ENCODE measurements around the gene PTPRO. TPM values are rescaled to one million over a fixed set of nuclear protein-coding genes. Genes with fewer than 3 reads are reported as not detected.

Gene PTPRO
- polyA plus RNA-seq, 2 donors = 0.13 to 0.14 TPM

DNA sequence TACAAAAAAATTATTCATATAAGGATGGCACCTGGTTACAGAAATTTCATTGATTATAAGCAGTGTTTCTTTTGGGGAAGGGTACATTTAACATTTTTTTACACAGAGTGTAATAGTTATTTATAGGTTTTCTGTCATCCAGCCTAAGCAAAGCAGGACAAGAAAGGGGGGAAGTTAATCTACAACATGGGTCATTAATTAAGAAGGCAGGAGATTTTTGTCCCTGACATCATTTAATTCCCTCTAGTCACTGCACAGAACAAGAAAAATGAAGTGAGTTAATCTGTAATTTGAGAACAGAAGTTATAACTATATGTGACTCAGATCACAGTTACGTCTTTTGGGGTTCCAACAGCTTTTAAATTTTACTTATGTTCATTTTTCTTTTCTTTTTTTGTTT, 173.4 kb downstream of the PTPRO start:
- H3K36me3 ChIP-seq (ENCODE audit: control insufficient read depth in 2 of 2, insufficient read depth in 2 of 2, low read length in 1 of 2) = no peaks in the 10 kb centered on the region
- H3K4me1 ChIP-seq (ENCODE audit: control insufficient read depth in 2 of 2, insufficient read depth in 2 of 2, low read length in 1 of 2) = no peaks in the 10 kb centered on the region
- H3K4me3 ChIP-seq (ENCODE audit: low read depth in 1 of 2, low read length in 2 of 2) = no peak overlapping the region
- no peak overlapping the region for H3K27ac ChIP-seq (ENCODE audit: low read depth in 2 of 2, low read length in 1 of 2)
- H3K9me3 ChIP-seq (ENCODE audit: control insufficient read depth in 2 of 2, insufficient read depth in 1 of 2, low read depth in 1 of 2, low read length in 1 of 2) = no peaks in the 10 kb centered on the region
- 0 to 2% methylated on average over 1 of the region's 1 CpG for WGBS, 2 donors
- H3K27me3 ChIP-seq (ENCODE audit: control insufficient read depth in 1 of 2, insufficient read depth in 2 of 2, low read length in 2 of 2) = peaks cover 0 to 3% of the 10 kb centered on the region in 2 donors

DNA sequence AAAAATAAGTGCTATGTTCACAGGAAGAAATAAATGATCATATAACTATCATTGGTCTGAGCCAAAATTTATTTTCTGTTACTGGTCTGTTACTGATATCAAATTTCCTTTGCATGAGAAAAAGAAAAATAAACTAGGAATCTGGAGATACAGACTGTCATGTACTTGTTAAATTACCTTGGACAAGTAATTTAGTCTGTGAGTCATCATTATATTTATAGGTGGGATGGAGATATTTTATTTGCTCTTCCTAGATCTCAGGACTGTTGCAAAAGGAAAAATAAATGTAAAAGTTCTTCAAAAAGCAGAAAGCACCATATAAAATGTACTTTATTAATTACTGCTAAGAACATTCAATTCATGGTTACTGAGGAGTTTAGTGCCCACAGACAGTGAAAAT, 174.4 kb downstream of the PTPRO start:
- H3K4me1 ChIP-seq (ENCODE audit: control insufficient read depth in 2 of 2, insufficient read depth in 2 of 2, low read length in 1 of 2) = no peaks in the 10 kb centered on the region
- no peaks in the 10 kb centered on the region for H3K9me3 ChIP-seq (ENCODE audit: control insufficient read depth in 2 of 2, insufficient read depth in 1 of 2, low read depth in 1 of 2, low read length in 1 of 2)
- H3K27ac ChIP-seq (ENCODE audit: low read depth in 2 of 2, low read length in 1 of 2) = no peak overlapping the region
- H3K36me3 ChIP-seq (ENCODE audit: control insufficient read depth in 2 of 2, insufficient read depth in 2 of 2, low read length in 1 of 2) = no peaks in the 10 kb centered on the region
- peaks cover 0 to 3% of the 10 kb centered on the region in 2 donors for H3K27me3 ChIP-seq (ENCODE audit: control insufficient read depth in 1 of 2, insufficient read depth in 2 of 2, low read length in 2 of 2)
- H3K4me3 ChIP-seq (ENCODE audit: low read depth in 1 of 2, low read length in 2 of 2) = no peak overlapping the region

DNA sequence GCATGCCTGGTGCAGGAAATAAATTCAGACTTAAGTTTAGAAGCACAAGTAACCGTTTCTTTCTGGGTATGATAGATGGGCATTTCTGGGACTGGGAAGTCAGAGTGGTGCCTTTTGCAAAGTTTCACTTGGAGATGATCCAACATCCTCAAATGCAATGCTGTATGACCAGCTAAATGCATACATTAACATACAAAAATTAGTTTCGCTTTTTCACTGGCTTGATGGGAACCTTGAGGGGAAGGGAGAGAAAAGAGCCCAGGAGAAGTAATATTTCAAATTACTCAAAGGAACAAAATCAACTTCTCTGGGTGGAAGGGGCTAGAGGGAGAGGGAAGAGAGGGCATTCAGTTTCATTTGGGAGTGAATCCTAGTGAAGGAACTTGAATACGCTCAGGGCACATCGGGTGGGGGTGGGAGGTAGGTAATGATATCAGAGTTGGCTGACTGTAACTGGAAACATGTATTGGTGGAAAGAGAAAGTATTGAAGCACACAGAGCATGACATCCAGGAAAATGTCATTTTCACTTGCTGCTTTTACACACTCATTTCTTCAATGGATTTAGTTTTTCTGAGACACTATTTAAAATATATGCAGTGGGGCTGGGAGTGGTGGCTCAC, 175.5 kb downstream of the PTPRO start:
- no peak overlapping the region for H3K4me3 ChIP-seq (ENCODE audit: low read depth in 1 of 2, low read length in 2 of 2)
- H3K4me1 ChIP-seq (ENCODE audit: control insufficient read depth in 2 of 2, insufficient read depth in 2 of 2, low read length in 1 of 2) = no peaks in the 10 kb centered on the region
- H3K9me3 ChIP-seq (ENCODE audit: control insufficient read depth in 2 of 2, insufficient read depth in 1 of 2, low read depth in 1 of 2, low read length in 1 of 2) = no peaks in the 10 kb centered on the region
- H3K27ac ChIP-seq (ENCODE audit: low read depth in 2 of 2, low read length in 1 of 2) = no peak overlapping the region
- 54 to 56% methylated on average over 4 of the region's 4 CpGs for WGBS, 2 donors
- H3K36me3 ChIP-seq (ENCODE audit: control insufficient read depth in 2 of 2, insufficient read depth in 2 of 2, low read length in 1 of 2) = no peaks in the 10 kb centered on the region
- peaks cover 0 to 3% of the 10 kb centered on the region in 2 donors for H3K27me3 ChIP-seq (ENCODE audit: control insufficient read depth in 1 of 2, insufficient read depth in 2 of 2, low read length in 2 of 2)

DNA sequence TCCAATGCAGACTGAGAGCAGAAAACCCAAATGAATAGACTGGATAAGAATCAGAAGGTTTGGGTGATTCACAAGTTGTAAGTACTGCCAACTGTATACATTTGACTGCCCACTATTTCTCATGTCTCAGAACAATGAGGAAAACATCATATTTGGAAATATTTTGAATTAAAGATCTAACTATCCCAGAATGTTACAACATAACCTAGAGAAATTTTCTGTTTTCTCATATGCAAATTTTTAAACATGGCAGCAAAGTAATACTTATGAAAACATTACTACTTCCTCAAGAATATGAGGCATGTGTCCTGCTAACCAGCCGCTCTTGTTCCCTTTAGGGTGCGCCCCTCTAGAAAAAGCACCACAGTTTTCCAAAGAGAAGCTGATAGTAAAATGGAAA, 179.9 kb downstream of the PTPRO start:
- Histone ChIP-seq H3K27me3 (ENCODE audit: control insufficient read depth in 1 of 2, insufficient read depth in 2 of 2, low read length in 2 of 2) (peaks cover 0 to 3% of the 10 kb centered on the region in 2 donors), H3K27ac (ENCODE audit: low read depth in 2 of 2, low read length in 1 of 2) (no peak overlapping the region), H3K9me3 (ENCODE audit: control insufficient read depth in 2 of 2, insufficient read depth in 1 of 2, low read depth in 1 of 2, low read length in 1 of 2) (no peaks in the 10 kb centered on the region), H3K4me3 (ENCODE audit: low read depth in 1 of 2, low read length in 2 of 2) (no peak overlapping the region), H3K36me3 (ENCODE audit: control insufficient read depth in 2 of 2, insufficient read depth in 2 of 2, low read length in 1 of 2) (no peaks in the 10 kb centered on the region), H3K4me1 (ENCODE audit: control insufficient read depth in 2 of 2, insufficient read depth in 2 of 2, low read length in 1 of 2) (no peaks in the 10 kb centered on the region)
- WGBS, 2 donors = 41 to 44% methylated on average over 2 of the region's 2 CpGs

DNA sequence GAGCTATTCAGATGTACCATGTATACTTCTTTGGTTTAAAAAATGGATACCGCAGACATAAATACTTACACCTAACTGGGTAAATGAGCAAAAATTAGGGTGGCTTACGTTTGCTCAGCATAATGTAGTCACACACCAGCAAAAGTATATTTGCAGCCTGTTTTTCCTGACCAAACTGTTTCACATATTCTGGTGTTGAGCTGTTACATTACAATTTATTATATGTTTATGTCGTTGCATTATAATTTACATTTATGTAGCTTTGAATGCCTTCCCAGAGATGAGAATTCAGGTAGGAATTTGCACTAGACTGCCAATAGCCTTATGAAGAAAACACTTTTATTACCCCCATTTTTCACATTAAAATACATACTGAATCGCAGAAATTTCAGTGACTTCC, 183.3 kb downstream of the PTPRO start:
- Histone ChIP-seq H3K36me3 (ENCODE audit: control insufficient read depth in 2 of 2, insufficient read depth in 2 of 2, low read length in 1 of 2) (no peaks in the 10 kb centered on the region), H3K9me3 (ENCODE audit: control insufficient read depth in 2 of 2, insufficient read depth in 1 of 2, low read depth in 1 of 2, low read length in 1 of 2) (no peaks in the 10 kb centered on the region), H3K4me1 (ENCODE audit: control insufficient read depth in 2 of 2, insufficient read depth in 2 of 2, low read length in 1 of 2) (no peaks in the 10 kb centered on the region), H3K4me3 (ENCODE audit: low read depth in 1 of 2, low read length in 2 of 2) (no peak overlapping the region), H3K27me3 (ENCODE audit: control insufficient read depth in 1 of 2, insufficient read depth in 2 of 2, low read length in 2 of 2) (no peaks in the 10 kb centered on the region), H3K27ac (ENCODE audit: low read depth in 2 of 2, low read length in 1 of 2) (no peak overlapping the region)
- WGBS, 2 donors = 78 to 86% methylated on average over 4 of the region's 4 CpGs

DNA sequence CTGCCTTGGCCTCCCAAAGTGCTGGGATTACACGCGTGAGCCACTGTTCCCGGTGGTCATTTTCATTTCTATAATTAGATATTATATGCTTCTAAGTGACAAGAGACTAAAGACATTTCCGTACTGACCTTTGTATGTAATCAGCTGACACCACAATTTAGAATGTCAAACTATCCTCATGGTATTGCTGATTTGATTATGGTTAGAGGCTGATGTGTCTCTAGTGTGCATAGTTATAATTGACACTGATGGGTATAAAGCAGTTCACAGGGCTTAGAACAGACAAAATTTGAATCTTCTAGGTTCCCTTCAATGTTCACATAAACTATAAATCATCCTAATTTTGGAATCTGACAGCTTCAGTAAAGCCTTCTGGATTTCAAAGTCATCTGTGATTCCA, 192.7 kb downstream of the PTPRO start:
- no peak overlapping the region for H3K27ac ChIP-seq (ENCODE audit: low read depth in 2 of 2, low read length in 1 of 2)
- WGBS, 2 donors = 47 to 63% methylated on average over 4 of the region's 4 CpGs
- H3K9me3 ChIP-seq (ENCODE audit: control insufficient read depth in 2 of 2, insufficient read depth in 1 of 2, low read depth in 1 of 2, low read length in 1 of 2) = peaks cover 0 to 3% of the 10 kb centered on the region in 2 donors
- no peaks in the 10 kb centered on the region for H3K27me3 ChIP-seq (ENCODE audit: control insufficient read depth in 1 of 2, insufficient read depth in 2 of 2, low read length in 2 of 2)
- H3K36me3 ChIP-seq (ENCODE audit: control insufficient read depth in 2 of 2, insufficient read depth in 2 of 2, low read length in 1 of 2) = no peaks in the 10 kb centered on the region
- H3K4me1 ChIP-seq (ENCODE audit: control insufficient read depth in 2 of 2, insufficient read depth in 2 of 2, low read length in 1 of 2) = no peaks in the 10 kb centered on the region
- H3K4me3 ChIP-seq (ENCODE audit: low read depth in 1 of 2, low read length in 2 of 2) = no peak overlapping the region

DNA sequence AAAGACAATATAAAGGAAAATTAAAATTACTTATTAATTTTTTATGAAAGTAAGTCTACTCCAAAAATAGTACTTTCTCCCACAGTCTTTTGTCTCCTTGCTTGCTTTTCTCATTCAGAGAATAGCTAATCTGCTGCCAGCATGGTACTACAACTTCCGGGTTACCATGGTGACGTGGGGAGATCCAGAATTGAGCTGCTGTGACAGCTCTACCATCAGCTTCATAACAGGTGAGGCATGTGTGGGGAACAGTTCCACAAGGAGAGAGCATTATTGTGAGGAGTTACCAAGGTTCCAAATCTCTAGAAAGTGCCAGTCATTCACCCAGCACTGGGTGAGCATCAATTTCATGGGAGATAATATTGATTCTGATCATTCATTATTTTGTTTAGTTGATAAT, 197.8 kb downstream of the PTPRO start:
- peaks cover 0 to 3% of the 10 kb centered on the region in 2 donors for H3K9me3 ChIP-seq (ENCODE audit: control insufficient read depth in 2 of 2, insufficient read depth in 1 of 2, low read depth in 1 of 2, low read length in 1 of 2)
- WGBS, 2 donors = 59 to 80% methylated on average over 2 of the region's 2 CpGs

DNA sequence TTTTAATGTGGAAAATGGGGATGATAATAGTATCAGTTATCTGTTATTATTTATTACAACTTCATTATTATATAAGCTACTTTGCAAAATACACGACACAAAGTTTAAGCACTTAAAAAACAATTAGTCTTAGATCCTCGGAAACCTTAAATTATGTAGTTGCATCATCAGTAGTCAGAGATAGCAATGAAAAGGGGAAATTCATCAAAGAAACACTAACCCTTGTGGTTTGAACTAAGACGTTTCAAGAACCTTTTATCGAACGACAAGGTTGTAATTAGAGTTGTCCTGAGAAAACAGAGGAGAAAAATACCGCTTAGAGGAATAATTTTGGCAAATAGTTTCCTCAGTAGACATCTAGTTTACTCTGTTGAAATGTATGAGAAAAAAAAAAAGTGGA, 198.5 kb downstream of the PTPRO start:
- WGBS, 2 donors = 39 to 45% methylated on average over 6 of the region's 6 CpGs
- Histone ChIP-seq H3K4me1 (ENCODE audit: control insufficient read depth in 2 of 2, insufficient read depth in 2 of 2, low read length in 1 of 2) (no peaks in the 10 kb centered on the region), H3K4me3 (ENCODE audit: low read depth in 1 of 2, low read length in 2 of 2) (no peak overlapping the region), H3K36me3 (ENCODE audit: control insufficient read depth in 2 of 2, insufficient read depth in 2 of 2, low read length in 1 of 2) (no peaks in the 10 kb centered on the region), H3K27me3 (ENCODE audit: control insufficient read depth in 1 of 2, insufficient read depth in 2 of 2, low read length in 2 of 2) (no peaks in the 10 kb centered on the region), H3K27ac (ENCODE audit: low read depth in 2 of 2, low read length in 1 of 2) (no peak overlapping the region), H3K9me3 (ENCODE audit: control insufficient read depth in 2 of 2, insufficient read depth in 1 of 2, low read depth in 1 of 2, low read length in 1 of 2) (peaks cover 0 to 3% of the 10 kb centered on the region in 2 donors)

More for the DNA sequence above, 197.8 kb downstream of the PTPRO start:
- no peaks in the 10 kb centered on the region for H3K4me1 ChIP-seq (ENCODE audit: control insufficient read depth in 2 of 2, insufficient read depth in 2 of 2, low read length in 1 of 2)
- no peak overlapping the region for H3K27ac ChIP-seq (ENCODE audit: low read depth in 2 of 2, low read length in 1 of 2)
- no peaks in the 10 kb centered on the region for H3K27me3 ChIP-seq (ENCODE audit: control insufficient read depth in 1 of 2, insufficient read depth in 2 of 2, low read length in 2 of 2)
- no peaks in the 10 kb centered on the region for H3K36me3 ChIP-seq (ENCODE audit: control insufficient read depth in 2 of 2, insufficient read depth in 2 of 2, low read length in 1 of 2)
- H3K4me3 ChIP-seq (ENCODE audit: low read depth in 1 of 2, low read length in 2 of 2) = no peak overlapping the region

DNA sequence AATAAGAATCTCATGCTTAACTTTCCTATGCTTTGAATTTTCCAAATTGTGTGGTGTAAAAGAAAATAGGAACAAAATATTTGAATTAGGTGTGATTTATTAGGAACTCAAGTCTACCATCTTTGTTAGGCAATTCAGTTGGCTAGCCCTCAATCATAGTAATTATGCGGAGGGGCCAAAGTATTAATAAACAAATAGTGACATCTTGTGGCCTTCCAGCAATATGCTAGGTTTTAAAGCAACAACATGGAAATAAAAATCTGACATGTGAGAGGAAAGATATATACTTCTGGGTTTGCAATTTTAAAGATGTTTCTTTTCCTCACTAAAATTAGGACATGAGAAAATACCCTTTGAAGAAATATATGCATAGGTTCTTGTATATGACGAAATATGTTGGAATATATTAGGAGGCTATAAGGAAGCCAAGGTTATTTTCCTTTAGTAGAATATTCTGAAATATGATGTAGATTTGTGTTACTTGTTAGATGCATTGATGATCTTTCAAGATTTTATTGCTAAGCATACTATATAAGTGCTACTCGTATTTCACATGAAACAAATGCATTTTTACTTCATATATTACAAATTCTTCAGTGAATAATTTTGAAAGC, 200.4 kb downstream of the PTPRO start:
- H3K27me3 ChIP-seq (ENCODE audit: control insufficient read depth in 1 of 2, insufficient read depth in 2 of 2, low read length in 2 of 2) = no peaks in the 10 kb centered on the region
- no peaks in the 10 kb centered on the region for H3K4me1 ChIP-seq (ENCODE audit: control insufficient read depth in 2 of 2, insufficient read depth in 2 of 2, low read length in 1 of 2)
- H3K4me3 ChIP-seq (ENCODE audit: low read depth in 1 of 2, low read length in 2 of 2) = no peak overlapping the region
- 24 to 38% methylated on average over 3 of the region's 3 CpGs for WGBS, 2 donors
- no peak overlapping the region for H3K27ac ChIP-seq (ENCODE audit: low read depth in 2 of 2, low read length in 1 of 2)
- peaks cover 0 to 3% of the 10 kb centered on the region in 2 donors for H3K9me3 ChIP-seq (ENCODE audit: control insufficient read depth in 2 of 2, insufficient read depth in 1 of 2, low read depth in 1 of 2, low read length in 1 of 2)
- H3K36me3 ChIP-seq (ENCODE audit: control insufficient read depth in 2 of 2, insufficient read depth in 2 of 2, low read length in 1 of 2) = no peaks in the 10 kb centered on the region

DNA sequence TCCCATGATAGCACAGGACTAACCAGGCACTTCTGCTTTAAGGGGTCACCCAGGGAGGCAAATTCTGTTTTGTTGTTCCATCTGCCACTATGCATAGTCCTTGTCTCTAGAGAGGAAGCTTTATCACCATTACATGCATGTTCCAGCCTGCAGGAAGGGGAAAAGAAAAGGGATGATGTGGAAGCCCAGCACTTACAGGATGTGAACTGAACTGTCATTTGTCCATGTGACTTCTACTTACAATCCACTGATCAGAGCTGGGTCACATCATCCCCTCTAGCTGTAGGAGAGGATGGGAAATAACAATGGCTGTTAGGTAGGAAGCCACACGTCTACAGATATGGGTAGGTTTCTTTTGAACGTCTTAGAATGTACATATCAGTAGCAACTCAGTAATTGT, 203.1 kb downstream of the PTPRO start:
- Histone ChIP-seq H3K9me3 (ENCODE audit: control insufficient read depth in 2 of 2, insufficient read depth in 1 of 2, low read depth in 1 of 2, low read length in 1 of 2) (no peaks in the 10 kb centered on the region), H3K36me3 (ENCODE audit: control insufficient read depth in 2 of 2, insufficient read depth in 2 of 2, low read length in 1 of 2) (no peaks in the 10 kb centered on the region), H3K4me3 (ENCODE audit: low read depth in 1 of 2, low read length in 2 of 2) (no peak overlapping the region), H3K27ac (ENCODE audit: low read depth in 2 of 2, low read length in 1 of 2) (no peak overlapping the region), H3K4me1 (ENCODE audit: control insufficient read depth in 2 of 2, insufficient read depth in 2 of 2, low read length in 1 of 2) (no peaks in the 10 kb centered on the region), H3K27me3 (ENCODE audit: control insufficient read depth in 1 of 2, insufficient read depth in 2 of 2, low read length in 2 of 2) (no peaks in the 10 kb centered on the region)
- WGBS, 2 donors = 64 to 70% methylated on average over 2 of the region's 2 CpGs
